ENCODE data around the gene CLDN11. TPM values are rescaled to one million over a fixed set of nuclear protein-coding genes. Genes with fewer than 3 reads are reported as not detected.

The CLDN11 gene
- total and polyA plus RNA-seq, 10 of the 15 experiments (the other 5 are each of a cell fraction or from before 2014, with no cell fraction given): 0.15 TPM; not detected in 9

GRCh38 chr3:170414202-170414663, 4.4 kb upstream of the CLDN11 start:
- in situ Hi-C loops (cut with MboI): loop anchor here (5.0 kb wide), 1 partner anchor 102 kb away; no protein-coding TSS in a partner anchor

More at GRCh38 chr3:170414202-170414663, 4.4 kb upstream of the CLDN11 start:
- 28% methylated on average over 5 of the region's 5 CpGs for WGBS (ENCODE audit: insufficient coverage, insufficient replicate concordance, low lambda C conversion rate, missing lambda C conversion rate)
- no peak overlapping the region for H3K4me2 ChIP-seq (ENCODE audit: control insufficient read depth, insufficient read depth)
- CTCF ChIA-PET: interaction anchor here (0.5 to 10.2 kb wide), 63 partner anchors 8 to 1420 kb away, joined by 3 to 264 read pairs (median 4); partner anchors contain the start of gene TERC
- H3K27ac ChIP-seq (ENCODE audit: control insufficient read depth, insufficient read depth): no peak overlapping the region
- intact Hi-C loops (cut with micrococcal nuclease; ENCODE audit: unreplicated experiment): loop anchor here (1.0 kb wide), 3 partner anchors 104 to 398 kb away; no protein-coding TSS in a partner anchor
- no peak overlapping the region for H2AFZ ChIP-seq (ENCODE audit: control insufficient read depth, low read depth, low read length)
- no peaks in the 10 kb centered on the region for H3K9me3 ChIP-seq (replicated peaks; ENCODE audit: control insufficient read depth, insufficient read depth, low read length)
- H4K20me1 ChIP-seq (ENCODE audit: control insufficient read depth, insufficient read depth): no peaks in the 10 kb centered on the region
- H3K4me3 ChIP-seq: no peak overlapping the region
- no peaks in the 10 kb centered on the region for H3K36me3 ChIP-seq (ENCODE audit: control insufficient read depth in 2 of 2, insufficient read depth in 2 of 2, low read length in 1 of 2)
- TF ChIP-seq USF2 (IDR thresholded peaks at IDR 0.05; ENCODE audit: borderline replicate concordance, low read depth, low read length) (no peak), HDAC6 (IDR thresholded peaks at IDR 0.05; ENCODE audit: unreplicated experiment) (no peak), FOXM1 (IDR thresholded peaks at IDR 0.05; ENCODE audit: low read depth, low read length) (peak; percentile 76; the same call in 1 of the 2 replicates), POU2F2 (IDR thresholded peaks at IDR 0.05; ENCODE audit: borderline replicate concordance, low read depth, low read length) (peak; percentile 16; the same call in 1 of the 3 replicates), CTCF (IDR thresholded peaks at IDR 0.05 in 2 of 3, conservative IDR thresholded peaks at IDR 0.05 in 1 of 3; ENCODE audit: control insufficient read depth in 2 of 3, extremely low read depth in 1 of 3, insufficient read depth in 1 of 3, low read depth in 3 of 3, low read length in 3 of 3) (peak; percentile 93 to 99 (median 98)), YY1 (IDR thresholded peaks at IDR 0.05; ENCODE audit: low read depth, low read length) (peak; percentile 63), SMC3 (IDR thresholded peaks at IDR 0.05; ENCODE audit: borderline replicate concordance, low read length) (peak; percentile 94), RUNX3 (IDR thresholded peaks at IDR 0.05; ENCODE audit: low read length) (peak; percentile 62), RAD21 (IDR thresholded peaks at IDR 0.05; ENCODE audit: insufficient read depth, low read depth, low read length) (peak; percentile 100)
- no peaks in the 10 kb centered on the region for H3K4me1 ChIP-seq (ENCODE audit: control insufficient read depth, insufficient read depth, low read length)
- ATAC-seq (peak; percentile 83), DNase-seq (ENCODE audit: low read depth, low spot score) (peak; percentile 13), FAIRE-seq (peak; percentile 84)
- POLR2A ChIA-PET: no interaction called here
- RAD21 ChIA-PET (ENCODE audit: unreplicated experiment): interaction anchor here (0.6 to 7.4 kb wide), 21 partner anchors 11 to 651 kb away, joined by 3 to 110 read pairs (median 4); no protein-coding TSS in a partner anchor
- SMC1A ChIA-PET (ENCODE audit: uncharacterized antibody, unreplicated experiment): interaction anchor here (0.6 to 9.2 kb wide), 30 partner anchors 9 to 767 kb away, joined by 3 to 114 read pairs (median 4); no protein-coding TSS in a partner anchor
- no peaks in the 10 kb centered on the region for H3K79me2 ChIP-seq (ENCODE audit: control insufficient read depth, insufficient read depth, low read length)
- H3K27me3 ChIP-seq (replicated peaks in 1 of 2; ENCODE audit: control insufficient read depth in 2 of 2, insufficient read depth in 2 of 2, low read length in 1 of 2): peaks cover 5% of the 10 kb centered on the region in 2 experiments; a peak in 3 of 4 replicates
- no peak overlapping the region for H3K9ac ChIP-seq (ENCODE audit: control insufficient read depth, insufficient read depth, low read length)
- no TSS peak for BruUV-seq (replicated peaks)
